H1 (cell line): ENCODE results near the gene TXN2. TPM values are rescaled to one million over a fixed set of nuclear protein-coding genes. Genes with fewer than 3 reads are reported as not detected.

Experiments used
- CTCF ChIA-PET: fragments of 300-600 bp; sonication (Branson Sonifier 250); formaldehyde crosslinking; loops from one replicate; lab custom pipeline; 2021; ENCODE audit not compliant: partially characterized antibody; lab: Charles Lee
- POLR2A ChIA-PET: fragments of 300-600 bp; sonication (Branson Sonifier 250); formaldehyde crosslinking; loops from one replicate; lab custom pipeline; 2021; ENCODE audit warnings: inconsistent platforms; ENCODE audit not compliant: partially characterized antibody; lab: Charles Lee
- DNase-seq, 2 experiments: peaks; one replicate each; pipeline versions ENCODE4 v3.0.0 to v3.0.0-alpha.2; 2010 to 2022; ENCODE audit warnings: low spot score in 2 of 2, low read depth in 1 of 2, mixed read lengths in 1 of 2
- FAIRE-seq: peaks from 2 replicates; lab custom pipeline; 2011; peaks lifted over from hg19 to GRCh38; lab: Jason Lieb, UNC
- H2AFZ ChIP-seq: 2 replicates; pipeline ENCODE4 v1.8.1; 2012; ENCODE audit warnings: low read length, inconsistent platforms
- H2AK5ac ChIP-seq: 2 replicates; pipeline ENCODE4 v1.6.1; 2013; ENCODE audit warnings: low read depth, low read length
- H2BK120ac ChIP-seq: replicated peaks from 2 replicates; pipeline ENCODE3; 2013; ENCODE audit warnings: low read depth, low read length, inconsistent platforms
- H2BK12ac ChIP-seq: 2 replicates; pipeline ENCODE4 v1.6.1; 2013; ENCODE audit warnings: low read depth, low read length
- H2BK15ac ChIP-seq: 2 replicates; pipeline ENCODE4 v1.6.1; 2013; ENCODE audit warnings: low read length
- H2BK20ac ChIP-seq: 2 replicates; pipeline ENCODE4 v1.6.1; 2013; ENCODE audit warnings: low read length
- H2BK5ac ChIP-seq: 2 replicates; pipeline ENCODE4 v1.6.1; 2013; ENCODE audit warnings: low read depth, low read length
- H3K14ac ChIP-seq: 2 replicates; pipeline ENCODE4 v1.6.1; 2013; ENCODE audit warnings: inconsistent platforms; ENCODE audit not compliant: insufficient read length
- H3K18ac ChIP-seq: 2 replicates; pipeline ENCODE4 v1.6.1; 2013; ENCODE audit warnings: low read length; ENCODE audit errors: extremely low read depth
- H3K23ac ChIP-seq: 2 replicates; pipeline ENCODE4 v1.6.1; 2013; ENCODE audit warnings: inconsistent platforms; ENCODE audit not compliant: insufficient read length
- H3K23me2 ChIP-seq: 2 replicates; pipeline ENCODE4 v1.6.1; 2013; ENCODE audit warnings: low read depth, low read length
- H3K27ac ChIP-seq: 2 replicates; pipeline ENCODE4 v1.6.1; 2011; ENCODE audit warnings: low read depth, low read length, inconsistent platforms
- H3K27me3 ChIP-seq, 4 experiments: replicated peaks in 1 of 4; 1 replicate in 1 of 4; 2 replicates in 3 of 4; pipeline versions ENCODE4 v1.6.1 to v1.8.1; 2011 to 2013; ENCODE audit warnings: low read length in 3 of 4, mild to moderate bottlenecking in 3 of 4, inconsistent platforms in 2 of 4, mixed read lengths in 2 of 4, moderate library complexity in 1 of 4; ENCODE audit not compliant: control insufficient read depth in 3 of 4, insufficient read depth in 3 of 4; ENCODE audit errors: extremely low read depth in 1 of 4
- H3K36me3 ChIP-seq, 4 experiments: 2 replicates each; pipeline versions ENCODE4 v1.6.1 to v1.8.1; 2011 to 2013; ENCODE audit warnings: mild to moderate bottlenecking in 4 of 4, low read length in 3 of 4, moderate library complexity in 2 of 4, control low read depth in 1 of 4, inconsistent platforms in 1 of 4; ENCODE audit not compliant: insufficient read depth in 4 of 4, control insufficient read depth in 2 of 4
- H3K4ac ChIP-seq: replicated peaks from 2 replicates; pipeline ENCODE3; 2013; ENCODE audit warnings: low read length, low read depth, mixed read lengths, inconsistent platforms; ENCODE audit not compliant: insufficient read length
- H3K4me1 ChIP-seq, 4 experiments: replicated peaks in 1 of 4; 1 replicate in 1 of 4; 2 replicates in 3 of 4; pipeline versions ENCODE4 v1.6.1 to v1.8.1; 2011 to 2013; ENCODE audit warnings: low read length in 3 of 4, inconsistent platforms in 2 of 4, mixed read lengths in 1 of 4; ENCODE audit not compliant: insufficient read depth in 4 of 4, control insufficient read depth in 3 of 4
- H3K4me2 ChIP-seq, 2 experiments: 2 replicates each; pipeline versions ENCODE4 v1.6.1 to v1.8.1; 2011 to 2013; ENCODE audit warnings: low read depth in 2 of 2, low read length in 2 of 2, control low read depth in 1 of 2, inconsistent platforms in 1 of 2, mild to moderate bottlenecking in 1 of 2; ENCODE audit not compliant: insufficient read depth in 1 of 2
- H3K4me3 ChIP-seq, 4 experiments: fragments of 200-600, 300-600 bp in 1 of 4; sonication (generic), shearing (Covaris generic), sonication (Bioruptor Twin) in 1 of 4; 2 replicates each; pipeline versions ENCODE4 v1.5.1 to v1.8.1; 2011 to 2016; ENCODE audit warnings: low read length in 4 of 4, low read depth in 3 of 4, control low read depth in 2 of 4, inconsistent platforms in 2 of 4, mild to moderate bottlenecking in 2 of 4, mixed read lengths in 1 of 4, moderate library complexity in 1 of 4; ENCODE audit not compliant: insufficient read depth in 2 of 4; ENCODE audit errors: extremely low read depth in 1 of 4
- H3K56ac ChIP-seq: replicated peaks from 2 replicates; pipeline ENCODE3; 2013; ENCODE audit warnings: low read depth, mild to moderate bottlenecking, mixed read lengths, low read length, inconsistent platforms; ENCODE audit not compliant: insufficient read length
- H3K79me1 ChIP-seq: 2 replicates; pipeline ENCODE4 v1.6.1; 2013; ENCODE audit warnings: low read depth, low read length, control low read depth
- H3K79me2 ChIP-seq, 2 experiments: 2 replicates each; pipeline versions ENCODE4 v1.6.1 to v1.8.1; 2012 to 2013; ENCODE audit warnings: low read length in 2 of 2, mild to moderate bottlenecking in 2 of 2, inconsistent platforms in 1 of 2; ENCODE audit not compliant: insufficient read depth in 2 of 2, control insufficient read depth in 1 of 2
- H3K9ac ChIP-seq, 4 experiments: replicated peaks in 1 of 4; 1 replicate in 1 of 4; 2 replicates in 3 of 4; pipeline versions ENCODE4 v1.6.1 to v1.8.1; 2011 to 2013; ENCODE audit warnings: low read depth in 3 of 4, low read length in 3 of 4, control low read depth in 2 of 4, mild to moderate bottlenecking in 2 of 4, moderate library complexity in 2 of 4, inconsistent platforms in 1 of 4; ENCODE audit errors: extremely low read depth in 1 of 4
- H3K9me3 ChIP-seq, 2 experiments: 2 replicates each; pipeline versions ENCODE4 v1.6.1 to v1.8.1; 2012 to 2013; ENCODE audit warnings: mild to moderate bottlenecking in 2 of 2, moderate library complexity in 2 of 2, control low read depth in 1 of 2, inconsistent platforms in 1 of 2, low read depth in 1 of 2, low read length in 1 of 2, mixed read lengths in 1 of 2; ENCODE audit not compliant: insufficient read depth in 2 of 2
- H4K20me1 ChIP-seq, 2 experiments: replicated peaks in 1 of 2; 2 replicates each; pipeline versions ENCODE3 to v1.8.1; 2011 to 2013; ENCODE audit warnings: inconsistent platforms in 2 of 2, low read length in 2 of 2, mild to moderate bottlenecking in 1 of 2; ENCODE audit not compliant: insufficient read depth in 2 of 2, control insufficient read depth in 1 of 2
- H4K5ac ChIP-seq: 2 replicates; pipeline ENCODE4 v1.6.1; 2013; ENCODE audit warnings: low read length, low read depth, mixed read lengths, inconsistent platforms; ENCODE audit not compliant: insufficient read length
- H4K8ac ChIP-seq: 2 replicates; pipeline ENCODE4 v1.8.0; 2013; ENCODE audit warnings: mild to moderate bottlenecking, moderate library complexity, low read length, inconsistent platforms; ENCODE audit not compliant: insufficient read depth; ENCODE audit errors: extremely low read depth
- H4K91ac ChIP-seq: replicated peaks from 2 replicates; pipeline ENCODE3; 2013; ENCODE audit warnings: low read length, mixed read lengths, inconsistent platforms; ENCODE audit not compliant: insufficient read length
- CBX8 ChIP-seq: fragments of 300-800, 300-1000 bp; sonication (generic); IDR thresholded peaks from 2 replicates; pipeline ENCODE4 v1.7.1; 2016; ENCODE audit warnings: low read depth, low read length, borderline replicate concordance
- CHD2 ChIP-seq: IDR thresholded peaks from 2 replicates; pipeline ENCODE4 v1.6.1; 2012; ENCODE audit warnings: low read length, improper control_type of control experiment
- CTBP2 ChIP-seq: IDR thresholded peaks from 2 replicates; pipeline ENCODE4 v1.7.0; 2011; ENCODE audit warnings: borderline replicate concordance, mild to moderate bottlenecking, moderate library complexity, mixed read lengths, low read length; ENCODE audit not compliant: insufficient read depth, insufficient read length
- KDM4A ChIP-seq: IDR thresholded peaks from one replicate; pipeline ENCODE4 v1.7.1; 2012; ENCODE audit warnings: low read depth, mild to moderate bottlenecking, moderate library complexity, low read length, inconsistent platforms; ENCODE audit not compliant: severe bottlenecking
- SAP30 ChIP-seq: fragments of 300-600 bp; sonication (generic); IDR thresholded peaks from 2 replicates; pipeline ENCODE4 v1.7.1; 2012; ENCODE audit warnings: low read length, moderate library complexity, mild to moderate bottlenecking, inconsistent platforms; ENCODE audit not compliant: insufficient read depth, insufficient replicate concordance
- TBP ChIP-seq: IDR thresholded peaks from 2 replicates; pipeline ENCODE4 v1.6.1; 2011; ENCODE audit warnings: low read depth, low read length, improper control_type of control experiment
- WGBS, 2 experiments: shearing (Covaris generic) in 1 of 2; methylation state at CpG; one replicate each; pipeline versions ENCODE4 v1.1.6 to v1.1.7; 2013 to 2015; ENCODE audit warnings: low lambda C conversion rate in 2 of 2, mixed read lengths in 2 of 2, inconsistent platforms in 1 of 2, low coverage in 1 of 2, missing lambda C conversion rate in 1 of 2; ENCODE audit not compliant: insufficient replicate concordance in 2 of 2, insufficient coverage in 1 of 2, insufficient read length in 1 of 2; ENCODE audit errors: extremely low coverage in 1 of 2, missing lambda C conversion rate in 1 of 2; 5-methylcytosine and 5-hydroxymethylcytosine counted together
- polyA plus RNA-seq, 7 experiments: library from polyadenylated mRNA; depleted of rRNA in 3 of 7; stranded (reverse) in 5 of 7; unstranded in 2 of 7; fragments of >200 nt in 5 of 7; fragments of 200-250 nt in 2 of 7; gene quantifications; 1 replicate in 5 of 7; 2 replicates in 1 of 7; 4 replicates in 1 of 7; pipeline versions ENCODE4 v1.2.1 to v1.2.3, GENCODE V29; 2011 to 2013; ENCODE audit warnings: missing spikeins in 2 of 7, mixed read lengths in 2 of 7
- total RNA-seq: library from RNA; stranded (reverse); fragmentation: NEBNext Ultra II Directional; extraction: Animal tissue kit (Norgen Biotek cat#: 25700); gene quantifications from 2 replicates; pipeline ENCODE4 v1.2.1, GENCODE V29; 2021
- TF ChIP-seq, protein P1 (sequence below): IDR thresholded peaks from 2 replicates; pipeline ENCODE4 v1.6.1; 2012; ENCODE audit warnings: inconsistent platforms
- TF ChIP-seq, protein P2 (sequence below): IDR thresholded peaks from 2 replicates; pipeline ENCODE4 v1.6.1; 2012; ENCODE audit warnings: low read length, inconsistent platforms
- TF ChIP-seq, protein P3 (sequence below): IDR thresholded peaks from 2 replicates; pipeline ENCODE4 v1.6.1; 2011; ENCODE audit warnings: low read length, improper control_type of control experiment

Gene TXN2
- total and polyA plus RNA-seq, 2 of the 8 experiments (the other 6 are each of a cell fraction or from before 2014, with no cell fraction given), result 47.5 to 116 TPM

DNA sequence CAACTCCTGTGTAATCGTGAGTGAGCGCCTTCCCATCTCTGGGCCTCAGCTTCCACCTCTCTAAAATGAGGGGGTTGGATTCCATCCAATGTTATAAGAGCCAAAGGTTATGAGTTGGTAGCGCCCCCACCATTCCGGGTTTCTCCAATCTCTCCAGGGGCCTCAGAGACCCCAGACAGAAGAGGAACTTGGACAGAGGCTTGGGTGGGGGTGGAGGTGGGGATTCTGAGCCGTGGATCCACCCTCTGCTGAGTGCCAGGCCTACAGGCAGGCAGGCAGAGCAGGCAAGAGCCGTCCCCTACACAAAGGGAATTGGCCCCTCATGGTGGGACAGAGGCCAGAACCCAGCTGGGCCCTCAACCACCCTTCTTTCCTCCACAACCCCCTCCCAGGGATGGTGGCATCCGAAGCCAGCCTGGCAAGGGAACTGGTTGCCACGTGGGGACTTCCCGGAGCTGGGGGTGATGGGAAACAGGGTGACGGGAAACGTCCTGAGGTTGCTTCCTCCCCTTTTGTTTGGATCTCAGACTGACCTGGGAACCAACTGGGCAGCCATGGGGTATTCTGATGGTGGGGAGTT is 31.8 kb downstream of the TXN2 start:
- no peak overlapping the region for H2BK5ac ChIP-seq
- H4K5ac ChIP-seq, result no peak overlapping the region
- H3K9ac ChIP-seq, result no peak overlapping the region
- ChIA-PET CTCF (interaction anchor here (0.5 to 1.6 kb wide), 2 partner anchors 66 to 148 kb away, joined by 3 to 4 read pairs; no protein-coding TSS in a partner anchor), POLR2A (interaction anchor here (0.6 to 1.2 kb wide), 2 partner anchors 95 to 118 kb away, joined by 3 to 4 read pairs; no protein-coding TSS in a partner anchor)
- no peaks in the 10 kb centered on the region for H3K9me3 ChIP-seq
- no peaks in the 10 kb centered on the region for H3K36me3 ChIP-seq
- no peak overlapping the region for H2BK15ac ChIP-seq
- no peak overlapping the region; the same call in 1 of the 2 replicates for H3K18ac ChIP-seq
- H3K79me2 ChIP-seq, result no peaks in the 10 kb centered on the region
- no peak overlapping the region for H3K27ac ChIP-seq
- H3K27me3 ChIP-seq, result no peaks in the 10 kb centered on the region
- no peak overlapping the region for H2AK5ac ChIP-seq
- no peak overlapping the region for H4K91ac ChIP-seq
- no peak overlapping the region; the same call in 1 of the 2 replicates for H4K8ac ChIP-seq
- no peak overlapping the region for H3K4me3 ChIP-seq
- H2BK12ac ChIP-seq, result no peak overlapping the region
- H4K20me1 ChIP-seq, result no peaks in the 10 kb centered on the region
- 86% methylated on average over 11 of the region's 11 CpGs; no CpG with 5 or more reads in 1 of the 2 experiments for WGBS, 2 experiments
- H3K23ac ChIP-seq, result no peak overlapping the region
- peaks cover 0 to 8% (median 0%) of the 10 kb centered on the region in 4 experiments; a peak in 5 of 7 replicates for H3K4me1 ChIP-seq
- H2BK120ac ChIP-seq, result no peak overlapping the region
- H3K4ac ChIP-seq, result no peak overlapping the region
- no peak overlapping the region for H3K56ac ChIP-seq
- no peaks in the 10 kb centered on the region for H3K23me2 ChIP-seq
- no peak overlapping the region for H2BK20ac ChIP-seq
- H2AFZ ChIP-seq, result peak overlapping the region; percentile 21; the same call in 1 of the 2 replicates
- no peak overlapping the region for H3K14ac ChIP-seq
- H3K4me2 ChIP-seq, result no peak overlapping the region
- H3K79me1 ChIP-seq, result no peaks in the 10 kb centered on the region
- no peak for FAIRE-seq
- DNase-seq, result no peak
- TF ChIP-seq CTBP2, result no peak
- TF ChIP-seq, protein P1, sequence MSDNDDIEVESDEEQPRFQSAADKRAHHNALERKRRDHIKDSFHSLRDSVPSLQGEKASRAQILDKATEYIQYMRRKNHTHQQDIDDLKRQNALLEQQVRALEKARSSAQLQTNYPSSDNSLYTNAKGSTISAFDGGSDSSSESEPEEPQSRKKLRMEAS, result no peak
- TF ChIP-seq KDM4A, result no peak
- TF ChIP-seq CHD2, result no peak
- no peak for TF ChIP-seq CBX8
- TF ChIP-seq SAP30, result no peak
- TF ChIP-seq TBP, result no peak
- TF ChIP-seq, protein P2, sequence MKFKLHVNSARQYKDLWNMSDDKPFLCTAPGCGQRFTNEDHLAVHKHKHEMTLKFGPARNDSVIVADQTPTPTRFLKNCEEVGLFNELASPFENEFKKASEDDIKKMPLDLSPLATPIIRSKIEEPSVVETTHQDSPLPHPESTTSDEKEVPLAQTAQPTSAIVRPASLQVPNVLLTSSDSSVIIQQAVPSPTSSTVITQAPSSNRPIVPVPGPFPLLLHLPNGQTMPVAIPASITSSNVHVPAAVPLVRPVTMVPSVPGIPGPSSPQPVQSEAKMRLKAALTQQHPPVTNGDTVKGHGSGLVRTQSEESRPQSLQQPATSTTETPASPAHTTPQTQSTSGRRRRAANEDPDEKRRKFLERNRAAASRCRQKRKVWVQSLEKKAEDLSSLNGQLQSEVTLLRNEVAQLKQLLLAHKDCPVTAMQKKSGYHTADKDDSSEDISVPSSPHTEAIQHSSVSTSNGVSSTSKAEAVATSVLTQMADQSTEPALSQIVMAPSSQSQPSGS, result no peak
- TF ChIP-seq, protein P3, sequence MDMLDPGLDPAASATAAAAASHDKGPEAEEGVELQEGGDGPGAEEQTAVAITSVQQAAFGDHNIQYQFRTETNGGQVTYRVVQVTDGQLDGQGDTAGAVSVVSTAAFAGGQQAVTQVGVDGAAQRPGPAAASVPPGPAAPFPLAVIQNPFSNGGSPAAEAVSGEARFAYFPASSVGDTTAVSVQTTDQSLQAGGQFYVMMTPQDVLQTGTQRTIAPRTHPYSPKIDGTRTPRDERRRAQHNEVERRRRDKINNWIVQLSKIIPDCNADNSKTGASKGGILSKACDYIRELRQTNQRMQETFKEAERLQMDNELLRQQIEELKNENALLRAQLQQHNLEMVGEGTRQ, result no peak
